Thyroid gland (tissue), 4 donors: Measurements from ENCODE around the gene EIF5. TPM values are rescaled to one million over a fixed set of nuclear protein-coding genes. Genes with fewer than 3 reads are reported as not detected.

Experiments
- DNase-seq, 2 donors: peaks; one replicate each; pipeline ENCODE4 v3.0.0-alpha.2; 2019
- H3K27ac ChIP-seq, 3 donors: fragments of 200-600 bp; sonication (generic); 1 replicate in 2 of 3; 2 replicates in 1 of 3; pipeline ENCODE4 v1.5.1; 2016 to 2019; ENCODE audit warnings: mild to moderate bottlenecking in 1 of 3, moderate library complexity in 1 of 3
- H3K27me3 ChIP-seq: fragments of 200-600 bp; sonication (generic); one replicate; pipeline ENCODE4 v1.5.1; 2019
- H3K36me3 ChIP-seq, 2 donors: fragments of 200-600 bp; sonication (generic); one replicate each; pipeline ENCODE4 v1.5.1; 2016 to 2019
- H3K4me1 ChIP-seq, 2 donors: fragments of 200-600 bp; sonication (generic); one replicate each; pipeline ENCODE4 v1.5.1; 2017 to 2019
- H3K4me3 ChIP-seq, 3 donors: fragments of 200-600 bp; sonication (generic); replicated peaks in 1 of 3; 1 replicate in 2 of 3; 2 replicates in 1 of 3; pipeline ENCODE4 v1.5.1; 2016; ENCODE audit warnings: mild to moderate bottlenecking in 1 of 3
- H3K9me3 ChIP-seq: fragments of 200-600 bp; sonication (generic); one replicate; pipeline ENCODE4 v1.5.1; 2017
- POLR2A ChIP-seq, 2 donors: fragments of 450-650 bp; IDR thresholded peaks; one replicate each; pipeline ENCODE4 v1.6.1; 2017; ENCODE audit warnings: antibody characterized with exemption in 2 of 2, mild to moderate bottlenecking in 2 of 2, moderate library complexity in 1 of 2
- WGBS, 2 donors: methylation state at CpG; one replicate each; pipeline ENCODE4 v1.1.5; 2017; 5-methylcytosine and 5-hydroxymethylcytosine counted together
- intact Hi-C: fragments of 100-400 bp; cut with DNase I; formaldehyde crosslinking; loops from one replicate; pipeline ENCODE4 v1.15.1; 2023
- total RNA-seq, 4 donors: library from RNA; depleted of rRNA; stranded (reverse); fragments of >200 nt; gene quantifications; one replicate each; pipeline ENCODE4 v1.2.3, GENCODE V29; 2016
- TF ChIP-seq, protein P1 (sequence below), 6 experiments: fragments of 200-600 bp in 3 of 6; fragments of 450-650 bp in 3 of 6; sonication (generic) in 3 of 6; IDR thresholded peaks; one replicate each; pipeline ENCODE4 v1.5.1; 2016 to 2019; ENCODE audit warnings: antibody characterized with exemption in 6 of 6, mild to moderate bottlenecking in 2 of 6, inconsistent platforms in 1 of 6, moderate library complexity in 1 of 6

Gene EIF5
- total RNA-seq, 4 donors from 2014 or later, result 257 to 428 (median 329) TPM

- DNase-seq, result no peak
- no peak overlapping the region for H3K27ac ChIP-seq
- 89 to 92% methylated on average over 6 of the region's 6 CpGs for WGBS, 2 donors
- no peak overlapping the region for H3K4me3 ChIP-seq
- TF ChIP-seq POLR2A (IDR thresholded peaks at IDR 0.05), result no peak
- TF ChIP-seq, protein P1, sequence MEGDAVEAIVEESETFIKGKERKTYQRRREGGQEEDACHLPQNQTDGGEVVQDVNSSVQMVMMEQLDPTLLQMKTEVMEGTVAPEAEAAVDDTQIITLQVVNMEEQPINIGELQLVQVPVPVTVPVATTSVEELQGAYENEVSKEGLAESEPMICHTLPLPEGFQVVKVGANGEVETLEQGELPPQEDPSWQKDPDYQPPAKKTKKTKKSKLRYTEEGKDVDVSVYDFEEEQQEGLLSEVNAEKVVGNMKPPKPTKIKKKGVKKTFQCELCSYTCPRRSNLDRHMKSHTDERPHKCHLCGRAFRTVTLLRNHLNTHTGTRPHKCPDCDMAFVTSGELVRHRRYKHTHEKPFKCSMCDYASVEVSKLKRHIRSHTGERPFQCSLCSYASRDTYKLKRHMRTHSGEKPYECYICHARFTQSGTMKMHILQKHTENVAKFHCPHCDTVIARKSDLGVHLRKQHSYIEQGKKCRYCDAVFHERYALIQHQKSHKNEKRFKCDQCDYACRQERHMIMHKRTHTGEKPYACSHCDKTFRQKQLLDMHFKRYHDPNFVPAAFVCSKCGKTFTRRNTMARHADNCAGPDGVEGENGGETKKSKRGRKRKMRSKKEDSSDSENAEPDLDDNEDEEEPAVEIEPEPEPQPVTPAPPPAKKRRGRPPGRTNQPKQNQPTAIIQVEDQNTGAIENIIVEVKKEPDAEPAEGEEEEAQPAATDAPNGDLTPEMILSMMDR (IDR thresholded peaks at IDR 0.05), result no peak
- intact Hi-C loops, result no loop called here
- peaks cover 14 to 19% of the 10 kb centered on the region in 2 donors for H3K4me1 ChIP-seq
- H3K36me3 ChIP-seq, result no peaks in the 10 kb centered on the region
- no peaks in the 10 kb centered on the region for H3K27me3 ChIP-seq
- H3K9me3 ChIP-seq, result no peaks in the 10 kb centered on the region
These were observed 15.2 kb upstream of the EIF5 start for GRCh38 chr14:103318750-103319419.

- H3K27ac ChIP-seq, result no peak overlapping the region
- H3K4me3 ChIP-seq, result no peak overlapping the region
- no peaks in the 10 kb centered on the region for H3K9me3 ChIP-seq
- H3K36me3 ChIP-seq, result no peaks in the 10 kb centered on the region
- H3K4me1 ChIP-seq, result peaks cover 14 to 18% of the 10 kb centered on the region in 2 donors
- TF ChIP-seq, protein P1 (IDR thresholded peaks at IDR 0.05), result no peak
- TF ChIP-seq POLR2A (IDR thresholded peaks at IDR 0.05), result no peak
- intact Hi-C loops, result no loop called here
- H3K27me3 ChIP-seq, result no peaks in the 10 kb centered on the region
- DNase-seq, result no peak
- 87 to 95% methylated on average over 7 of the region's 7 CpGs for WGBS, 2 donors
These were observed 14.6 kb upstream of the EIF5 start for GRCh38 chr14:103319422-103319821.

DNA sequence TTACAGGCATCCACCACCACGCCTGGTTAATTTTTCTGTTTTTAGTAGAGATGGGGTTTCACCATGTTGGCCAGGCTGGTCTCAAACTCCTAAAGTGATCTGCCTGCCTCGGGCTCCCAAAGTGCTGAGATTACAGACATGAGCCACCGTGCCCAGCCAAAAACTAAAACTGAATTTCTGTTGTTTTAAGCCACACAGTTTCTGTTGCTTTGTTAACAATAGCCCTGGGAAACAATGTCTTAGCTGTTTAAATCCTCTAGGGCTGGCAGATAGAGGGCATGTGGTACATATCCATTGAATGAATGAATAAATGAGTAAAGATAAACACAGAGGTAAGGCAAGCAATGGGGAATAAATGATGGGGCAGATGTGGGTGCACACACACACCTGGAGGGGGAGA, 8.0 kb upstream of the EIF5 start:
- intact Hi-C loops, result no loop called here
- no peak overlapping the region for H3K4me3 ChIP-seq
- H3K4me1 ChIP-seq, result peaks cover 6 to 14% of the 10 kb centered on the region in 2 donors
- WGBS, 2 donors, result 76 to 89% methylated on average over 3 of the region's 3 CpGs
- no peak for DNase-seq
- H3K27me3 ChIP-seq, result no peaks in the 10 kb centered on the region
- TF ChIP-seq, protein P1 (IDR thresholded peaks at IDR 0.05), result no peak
- H3K27ac ChIP-seq, result no peak overlapping the region
- no peaks in the 10 kb centered on the region for H3K36me3 ChIP-seq
- H3K9me3 ChIP-seq, result no peaks in the 10 kb centered on the region

GRCh38 chr14:103328941-103329340, 5.1 kb upstream of the EIF5 start:
- no peaks in the 10 kb centered on the region for H3K9me3 ChIP-seq
- TF ChIP-seq, protein P1 (IDR thresholded peaks at IDR 0.05), result no peak
- TF ChIP-seq POLR2A (IDR thresholded peaks at IDR 0.05), result no peak

More at GRCh38 chr14:103328941-103329340, 5.1 kb upstream of the EIF5 start:
- intact Hi-C loops, result no loop called here
- Histone ChIP-seq H3K27me3 (no peaks in the 10 kb centered on the region), H3K4me3 (no peak overlapping the region), H3K27ac (peak overlapping the region; percentile 37 to 65 (median 54)), H3K36me3 (no peaks in the 10 kb centered on the region), H3K4me1 (peaks cover 11 to 24% of the 10 kb centered on the region in 2 donors)
- WGBS, 2 donors, result 92 to 100% methylated on average over 5 of the region's 5 CpGs
- no peak for DNase-seq
